Endothelial cell of umbilical vein (primary cell): ENCODE results near the gene TXNIP. TPM values are rescaled to one million over a fixed set of nuclear protein-coding genes. Genes with fewer than 3 reads are reported as not detected.

Experiments used
- BruUV-seq: library from RNA; stranded (reverse); fragments of 400-500 nt; replicated peaks from 2 replicates; lab custom pipeline; 2021; lab: Mats Ljungman, UMichigan
- CTCF ChIA-PET: fragments of 300-600, 350-600 bp; sonication (Branson Sonifier 250); formaldehyde crosslinking; loops from one replicate; lab custom pipeline; 2021; ENCODE audit warnings: antibody characterized with exemption, inconsistent platforms; lab: Charles Lee
- POLR2A ChIA-PET: fragments of 300-600, 350-600 bp; sonication (Branson Sonifier 250); formaldehyde crosslinking; loops from one replicate; lab custom pipeline; 2021; ENCODE audit warnings: antibody characterized with exemption, inconsistent platforms; lab: Charles Lee
- DNase-seq: peaks from one replicate; pipeline ENCODE4 v3.0.0-alpha.2; 2011; ENCODE audit warnings: low read depth, low spot score
- FAIRE-seq: peaks from 2 replicates; lab custom pipeline; 2011; peaks lifted over from hg19 to GRCh38; lab: Jason Lieb, UNC
- H2AFZ ChIP-seq: 2 replicates; pipeline ENCODE4 v1.6.0; 2012; ENCODE audit warnings: low read depth, low read length, control low read depth, inconsistent platforms
- H3K27ac ChIP-seq: 2 replicates; pipeline ENCODE4 v1.5.1; 2011; ENCODE audit warnings: low read depth, mild to moderate bottlenecking, control low read depth, low read length, moderate library complexity; ENCODE audit not compliant: insufficient read depth
- H3K27me3 ChIP-seq, 2 experiments: 2 replicates each; pipeline versions ENCODE4 v1.6.0 to v1.6.1; 2011; ENCODE audit warnings: low read length in 2 of 2, mixed read lengths in 1 of 2; ENCODE audit not compliant: control insufficient read depth in 2 of 2, insufficient read depth in 2 of 2
- H3K36me3 ChIP-seq, 2 experiments: 2 replicates in 1 of 2; 3 replicates in 1 of 2; pipeline ENCODE4 v1.5.1; 2011; ENCODE audit warnings: low read length in 2 of 2, mild to moderate bottlenecking in 1 of 2, moderate library complexity in 1 of 2; ENCODE audit not compliant: control insufficient read depth in 2 of 2, insufficient read depth in 2 of 2; ENCODE audit errors: extremely low read depth in 1 of 2
- H3K4me1 ChIP-seq: 3 replicates; pipeline ENCODE4 v1.5.1; 2011; ENCODE audit warnings: mild to moderate bottlenecking, low read length; ENCODE audit not compliant: control insufficient read depth, insufficient read depth; ENCODE audit errors: extremely low read depth
- H3K4me2 ChIP-seq: 2 replicates; pipeline ENCODE4 v1.6.1; 2011; ENCODE audit warnings: low read length, control low read depth, mixed read lengths; ENCODE audit not compliant: insufficient read depth
- H3K4me3 ChIP-seq, 3 experiments: fragments of 200-600 bp in 1 of 3; sonication (generic), shearing (Covaris generic) in 1 of 3; replicated peaks in 1 of 3; 2 replicates each; pipeline ENCODE4 v1.5.1; 2011 to 2016; ENCODE audit warnings: control low read depth in 3 of 3, low read length in 3 of 3, mild to moderate bottlenecking in 2 of 3, inconsistent platforms in 1 of 3, low read depth in 1 of 3, moderate library complexity in 1 of 3; ENCODE audit not compliant: insufficient read depth in 1 of 3
- H3K79me2 ChIP-seq: 2 replicates; pipeline ENCODE4 v1.6.0; 2012; ENCODE audit warnings: low read length, inconsistent platforms; ENCODE audit not compliant: control insufficient read depth, insufficient read depth
- H3K9ac ChIP-seq: replicated peaks from 2 replicates; pipeline ENCODE3; 2011; ENCODE audit warnings: low read length, control low read depth; ENCODE audit not compliant: insufficient read depth; ENCODE audit errors: extremely low read depth
- H3K9me1 ChIP-seq: replicated peaks from 3 replicates; pipeline ENCODE4 v1.6.0; 2011; ENCODE audit warnings: mild to moderate bottlenecking, low read length; ENCODE audit not compliant: control insufficient read depth, insufficient read depth; ENCODE audit errors: extremely low read depth
- H3K9me3 ChIP-seq: replicated peaks from 2 replicates; pipeline ENCODE4 v1.5.1; 2012; ENCODE audit warnings: low read length, inconsistent platforms; ENCODE audit not compliant: control insufficient read depth, insufficient read depth
- H4K20me1 ChIP-seq: replicated peaks from 2 replicates; pipeline ENCODE3; 2011; ENCODE audit warnings: mild to moderate bottlenecking, low read length; ENCODE audit not compliant: control insufficient read depth, insufficient read depth; ENCODE audit errors: extremely low read depth
- CTCF ChIP-seq, 2 donors: IDR thresholded peaks; 1 replicate in 1 of 2; 2 replicates in 1 of 2; pipeline ENCODE4 v1.5.1; 2011; ENCODE audit warnings: low read length in 2 of 2, mild to moderate bottlenecking in 2 of 2, moderate library complexity in 2 of 2, control low read depth in 1 of 2, inconsistent platforms in 1 of 2, low read depth in 1 of 2; ENCODE audit not compliant: insufficient read depth in 1 of 2; ENCODE audit errors: extremely low read depth in 1 of 2
- EZH2 ChIP-seq: IDR thresholded peaks from 2 replicates; pipeline ENCODE4 v1.6.1; 2012; ENCODE audit warnings: borderline replicate concordance, low read depth, mild to moderate bottlenecking, moderate library complexity, low read length, inconsistent platforms; ENCODE audit not compliant: severe bottlenecking
- FOS ChIP-seq: IDR thresholded peaks from 2 replicates; pipeline ENCODE4 v1.6.1; 2011; ENCODE audit warnings: mild to moderate bottlenecking, low read length, moderate library complexity, borderline replicate concordance; ENCODE audit not compliant: insufficient read depth
- GATA2 ChIP-seq: IDR thresholded peaks from 2 replicates; pipeline ENCODE4 v1.7.0; 2011; ENCODE audit warnings: low read depth, mild to moderate bottlenecking, moderate library complexity, mixed read lengths, low read length; ENCODE audit not compliant: insufficient read length, insufficient read depth
- JUN ChIP-seq: IDR thresholded peaks from 2 replicates; pipeline ENCODE4 v1.6.1; 2011; ENCODE audit warnings: borderline replicate concordance, low read depth; ENCODE audit not compliant: insufficient read length, insufficient read depth
- MYC ChIP-seq: IDR thresholded peaks from one replicate; pipeline ENCODE4 v1.6.1; 2011; ENCODE audit warnings: mild to moderate bottlenecking, low read depth, low read length
- POLR2A ChIP-seq: IDR thresholded peaks from 2 replicates; pipeline ENCODE4 v1.6.1; 2012; ENCODE audit warnings: low read depth, mild to moderate bottlenecking, control low read depth, low read length
- POLR2AphosphoS5 ChIP-seq: IDR thresholded peaks from 2 replicates; pipeline ENCODE4 v1.6.1; 2012; ENCODE audit warnings: low read depth, mild to moderate bottlenecking, control low read depth, low read length, moderate library complexity; ENCODE audit not compliant: insufficient read depth
- dilution Hi-C: fragments of 300-500 bp; cut with MboI; formaldehyde crosslinking; loops from one replicate; pipeline ENCODE4 v1.15.0; 2019; ENCODE audit warnings: low sequenced_read_pairs; ENCODE audit not compliant: extremely low pct_ligation_motif_present
- intact Hi-C: fragments of 100-400 bp; cut with micrococcal nuclease; formaldehyde crosslinking; loops from one replicate; pipeline ENCODE4 v1.10.0; 2022
- polyA plus RNA-seq, 4 experiments: library from polyadenylated mRNA; depleted of rRNA in 3 of 4; stranded (reverse) in 3 of 4; unstranded in 1 of 4; fragments of >200 nt; gene quantifications; 2 replicates each; pipeline versions ENCODE4 v1.2.1 to v1.2.3, GENCODE V29; 2011 to 2012; ENCODE audit warnings: missing spikeins in 1 of 4
- total RNA-seq: library from RNA; stranded (reverse); gene quantifications from 2 replicates; pipeline ENCODE4 v1.2.3, GENCODE V29; 2021
- TF ChIP-seq, protein P1 (sequence below): IDR thresholded peaks from 2 replicates; pipeline ENCODE4 v1.6.1; 2011; ENCODE audit not compliant: insufficient read depth, insufficient read length

Gene TXNIP
- total and polyA plus RNA-seq, 2 donors (not counting 3 experiments of a cell fraction or from before 2014, with no cell fraction given): 9.1 to 21.8 TPM

DNA sequence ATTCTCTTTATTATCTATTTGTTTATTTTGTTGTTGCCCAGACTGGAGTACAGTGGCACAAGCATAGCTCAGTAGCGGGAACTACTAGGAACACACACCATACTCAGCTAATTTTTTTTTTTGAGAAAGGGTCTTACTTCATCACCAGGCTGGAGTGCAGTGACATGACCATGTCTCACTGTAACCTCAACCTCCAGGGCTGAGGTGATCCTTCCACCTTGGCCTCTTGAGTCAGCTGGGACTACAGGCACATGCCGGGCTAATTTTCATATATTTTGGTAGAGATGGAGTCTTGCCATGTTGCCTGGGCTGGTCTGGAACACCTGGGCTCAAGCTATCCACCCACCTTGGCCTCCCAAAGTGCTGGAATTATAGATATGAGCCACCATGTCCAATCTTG is 5.3 kb upstream of the TXNIP start:
- Histone ChIP-seq H3K9me1 (no peaks in the 10 kb centered on the region), H4K20me1 (no peaks in the 10 kb centered on the region), H2AFZ (no peak overlapping the region), H3K9me3 (no peaks in the 10 kb centered on the region), H3K4me2 (no peak overlapping the region), H3K4me1 (peaks cover 14% of the 10 kb centered on the region), H3K79me2 (no peaks in the 10 kb centered on the region), H3K27me3 (no peaks in the 10 kb centered on the region), H3K27ac (no peak overlapping the region), H3K9ac (no peak overlapping the region), H3K4me3 (no peak overlapping the region), H3K36me3 (no peaks in the 10 kb centered on the region)
- ChIA-PET CTCF (interaction anchor here (12.6 kb wide), 1 partner anchor 17 kb away, joined by 496 read pairs; no protein-coding TSS in a partner anchor), POLR2A (interaction anchor here (1.2 kb wide), 1 partner anchor 83 kb away, joined by 4 read pairs; the partner anchor contains the start of gene PEX11B)
- FAIRE-seq (no peak), DNase-seq (no peak)
- no peak for TF ChIP-seq MYC
- no TSS peak for BruUV-seq
- intact Hi-C loops: no loop called here
- dilution Hi-C loops: no loop called here

GRCh38 chr1:145999321-146000024 is 3.1 kb upstream of the TXNIP start:
- Histone ChIP-seq H2AFZ (no peak overlapping the region), H3K9me3 (no peaks in the 10 kb centered on the region), H3K9me1 (no peaks in the 10 kb centered on the region), H3K27me3 (no peaks in the 10 kb centered on the region), H4K20me1 (no peaks in the 10 kb centered on the region), H3K4me1 (peaks cover 17% of the 10 kb centered on the region), H3K9ac (no peak overlapping the region), H3K27ac (no peak overlapping the region), H3K4me2 (no peak overlapping the region), H3K36me3 (peaks cover 0 to under 1% of the 10 kb centered on the region in 2 experiments), H3K79me2 (peaks cover 9% of the 10 kb centered on the region), H3K4me3 (no peak overlapping the region)
- POLR2A ChIA-PET: no interaction called here
- dilution Hi-C loops: no loop called here
- DNase-seq: no peak
- TF ChIP-seq POLR2AphosphoS5 (no peak), GATA2 (no peak), CTCF (IDR thresholded peaks at IDR 0.05; ENCODE audit: extremely low read depth in 1 of 2, insufficient read depth in 1 of 2, low read depth in 1 of 2, low read length in 2 of 2) (no peak), POLR2A (no peak), MYC (no peak), EZH2 (no peak), FOS (no peak), JUN (no peak)
- TF ChIP-seq, protein P1, sequence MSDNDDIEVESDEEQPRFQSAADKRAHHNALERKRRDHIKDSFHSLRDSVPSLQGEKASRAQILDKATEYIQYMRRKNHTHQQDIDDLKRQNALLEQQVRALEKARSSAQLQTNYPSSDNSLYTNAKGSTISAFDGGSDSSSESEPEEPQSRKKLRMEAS: no peak
- intact Hi-C loops: no loop called here
- CTCF ChIA-PET: interaction anchor here (0.9 to 2.5 kb wide), 2 partner anchors 10 to 22 kb away, joined by 4 to 5 read pairs; no protein-coding TSS in a partner anchor
- no TSS peak for BruUV-seq
- FAIRE-seq: no peak
